ENCODE results near the gene PHF20. TPM values are rescaled to one million over a fixed set of nuclear protein-coding genes. Genes with fewer than 3 reads are reported as not detected.

PHF20 gene
- total and polyA plus RNA-seq, 2 of the 13 experiments (the other 11 are each of a cell fraction or from before 2014, with no cell fraction given), result 22.8 to 34.1 TPM

- TF ChIP-seq ZBTB37 (CRISPR knock-in tag; IDR thresholded peaks at IDR 0.05) (0 out of 2 replicates have a peak, but pooled peaks have one; percentile 37), TOPORS (CRISPR knock-in tag; IDR thresholded peaks at IDR 0.05) (no peak), MYNN (CRISPR knock-in tag; IDR thresholded peaks at IDR 0.05; ENCODE audit: low read depth) (no peak), ZNF563 (CRISPR knock-in tag; IDR thresholded peaks at IDR 0.05) (no peak), ONECUT2 (CRISPR knock-in tag; IDR thresholded peaks at IDR 0.05) (no peak), POLR2A (IDR thresholded peaks at IDR 0.05; ENCODE audit: insufficient read depth in 1 of 2, low read depth in 2 of 2, low read length in 2 of 2) (peak in 1 of 2 experiments; percentile 34; a peak in 2 of 4 replicates), SNAPC2 (CRISPR knock-in tag; IDR thresholded peaks at IDR 0.05) (no peak), ZNF883 (CRISPR knock-in tag; IDR thresholded peaks at IDR 0.05; ENCODE audit: not compliant biosample characterization) (peak; percentile 73), BRF2 (CRISPR knock-in tag; IDR thresholded peaks at IDR 0.05) (peak; percentile 53; the same call in 1 of the 2 replicates), ZNF263 (CRISPR knock-in tag; IDR thresholded peaks at IDR 0.05) (no peak), MTF2 (CRISPR knock-in tag; IDR thresholded peaks at IDR 0.05; ENCODE audit: borderline replicate concordance) (0 out of 2 replicates have a peak, but pooled peaks have one; percentile 63), MAX (IDR thresholded peaks at IDR 0.05) (peak; percentile 14; the same call in 1 of the 2 replicates), ZBTB38 (CRISPR knock-in tag; IDR thresholded peaks at IDR 0.05) (0 out of 2 replicates have a peak, but pooled peaks have one; percentile 21), ZBTB44 (CRISPR knock-in tag; IDR thresholded peaks at IDR 0.05) (0 out of 2 replicates have a peak, but pooled peaks have one; percentile 28), ZBTB7B (CRISPR knock-in tag; IDR thresholded peaks at IDR 0.05) (peak; percentile 31; the same call in 1 of the 2 replicates), NKX3-1 (CRISPR knock-in tag; IDR thresholded peaks at IDR 0.05) (0 out of 2 replicates have a peak, but pooled peaks have one; percentile 51), ZSCAN29 (CRISPR knock-in tag; conservative IDR thresholded peaks at IDR 0.05) (no peak), PPARG (CRISPR knock-in tag; conservative IDR thresholded peaks at IDR 0.05) (peak; percentile 37; the same call in 1 of the 2 replicates), GABPA (IDR thresholded peaks at IDR 0.05; ENCODE audit: low read depth, low read length) (no peak), GABPA (CRISPR knock-in tag; IDR thresholded peaks at IDR 0.05; ENCODE audit: low read depth) (peak; percentile 20; the same call in 1 of the 2 replicates), ZBTB25 (CRISPR knock-in tag; IDR thresholded peaks at IDR 0.05) (peak; percentile 31; the same call in 1 of the 2 replicates), ZNF138 (CRISPR knock-in tag; IDR thresholded peaks at IDR 0.05; ENCODE audit: low read depth) (no peak), ZNF33A (CRISPR knock-in tag; IDR thresholded peaks at IDR 0.05; ENCODE audit: borderline replicate concordance) (no peak), YY1 (IDR thresholded peaks at IDR 0.05; ENCODE audit: insufficient read depth, insufficient replicate concordance, low read depth, low read length) (peak; percentile 62), CENPT (CRISPR knock-in tag; IDR thresholded peaks at IDR 0.05; ENCODE audit: low read depth) (no peak)
Observed at GRCh38 chr20:35743693-35744491, 27.9 kb upstream of the PHF20 start (continued).
